Hepatocyte (in vitro differentiated cells): ENCODE results near the gene IL17RC. TPM values are rescaled to one million over a fixed set of nuclear protein-coding genes. Genes with fewer than 3 reads are reported as not detected.

Experiments
- DNase-seq: peaks from one replicate; pipeline ENCODE4 v3.0.0-alpha.2; 2016; ENCODE audit warnings: low spot score
- H2AFZ ChIP-seq: fragments of 200-600 bp; sonication (generic); 2 replicates; pipeline ENCODE4 v1.6.0; 2016; ENCODE audit warnings: antibody characterized with exemption, mild to moderate bottlenecking
- H3K27ac ChIP-seq: fragments of 200-600 bp; sonication (generic); 2 replicates; pipeline ENCODE4 v1.5.1; 2016; ENCODE audit warnings: mild to moderate bottlenecking
- H3K27me3 ChIP-seq: fragments of 200-600 bp; sonication (generic); 2 replicates; pipeline ENCODE4 v1.6.1; 2016
- H3K36me3 ChIP-seq: fragments of 200-600 bp; sonication (generic); replicated peaks from 2 replicates; pipeline ENCODE4 v1.5.1; 2016; ENCODE audit warnings: low read depth; ENCODE audit not compliant: insufficient read depth
- H3K4me1 ChIP-seq: fragments of 200-600 bp; sonication (generic); 2 replicates; pipeline ENCODE4 v1.5.1; 2016; ENCODE audit warnings: mild to moderate bottlenecking, moderate library complexity; ENCODE audit not compliant: insufficient read depth
- H3K4me2 ChIP-seq: fragments of 200-600 bp; sonication (generic); 2 replicates; pipeline ENCODE4 v1.6.0; 2016
- H3K4me3 ChIP-seq: fragments of 200-600 bp; sonication (generic); 2 replicates; pipeline ENCODE4 v1.5.1; 2016; ENCODE audit warnings: mild to moderate bottlenecking
- H3K79me2 ChIP-seq: fragments of 200-600 bp; sonication (generic); 2 replicates; pipeline ENCODE4 v1.6.0; 2017; ENCODE audit warnings: mild to moderate bottlenecking
- H3K9me2 ChIP-seq: fragments of 200-600 bp; sonication (generic); replicated peaks from 2 replicates; pipeline ENCODE4 v1.6.0; 2017; ENCODE audit warnings: mild to moderate bottlenecking; ENCODE audit not compliant: insufficient read depth
- H3K9me3 ChIP-seq: fragments of 200-600 bp; sonication (generic); 2 replicates; pipeline ENCODE4 v1.5.1; 2016; ENCODE audit warnings: low read depth, mild to moderate bottlenecking
- H4K20me1 ChIP-seq: fragments of 200-600 bp; sonication (generic); 2 replicates; pipeline ENCODE4 v1.6.0; 2016; ENCODE audit warnings: mild to moderate bottlenecking; ENCODE audit not compliant: insufficient read depth, poor library complexity, severe bottlenecking
- EZH2 ChIP-seq: fragments of 200-600 bp; sonication (generic); IDR thresholded peaks from 2 replicates; pipeline ENCODE4 v1.6.1; 2016; ENCODE audit warnings: antibody characterized with exemption, mild to moderate bottlenecking, borderline replicate concordance
- EZH2phosphoT487 ChIP-seq: fragments of 200-600 bp; sonication (generic); IDR thresholded peaks from one replicate; pipeline ENCODE4 v1.6.1; 2018; ENCODE audit warnings: antibody characterized with exemption, mild to moderate bottlenecking, low read depth, moderate library complexity; ENCODE audit not compliant: unreplicated experiment, severe bottlenecking
- WGBS: methylation state at CpG from one replicate; pipeline ENCODE4 v1.1.6; 2016; ENCODE audit warnings: low lambda C conversion rate; ENCODE audit errors: missing lambda C conversion rate; 5-methylcytosine and 5-hydroxymethylcytosine counted together
- polyA plus RNA-seq: library from polyadenylated mRNA; unstranded; fragments of >200 nt; fragmentation: Nextera tagmentation; extraction: Ambion mirVana; gene quantifications from 2 replicates; pipeline ENCODE4 v1.2.1, GENCODE V29; 2016
- total RNA-seq: library from RNA; depleted of rRNA; stranded (reverse); fragments of >200 nt; gene quantifications from 2 replicates; pipeline ENCODE4 v1.2.3, GENCODE V29; 2014
- TF ChIP-seq, protein P1 (sequence below): fragments of 200-600 bp; sonication (generic); IDR thresholded peaks from 2 replicates; pipeline ENCODE4 v1.5.1; 2016; ENCODE audit warnings: antibody characterized with exemption, mild to moderate bottlenecking; ENCODE audit not compliant: poor library complexity

The IL17RC gene
- total and polyA plus RNA-seq, 2 experiments from 2014 or later: 27.3 to 47.8 TPM

DNA sequence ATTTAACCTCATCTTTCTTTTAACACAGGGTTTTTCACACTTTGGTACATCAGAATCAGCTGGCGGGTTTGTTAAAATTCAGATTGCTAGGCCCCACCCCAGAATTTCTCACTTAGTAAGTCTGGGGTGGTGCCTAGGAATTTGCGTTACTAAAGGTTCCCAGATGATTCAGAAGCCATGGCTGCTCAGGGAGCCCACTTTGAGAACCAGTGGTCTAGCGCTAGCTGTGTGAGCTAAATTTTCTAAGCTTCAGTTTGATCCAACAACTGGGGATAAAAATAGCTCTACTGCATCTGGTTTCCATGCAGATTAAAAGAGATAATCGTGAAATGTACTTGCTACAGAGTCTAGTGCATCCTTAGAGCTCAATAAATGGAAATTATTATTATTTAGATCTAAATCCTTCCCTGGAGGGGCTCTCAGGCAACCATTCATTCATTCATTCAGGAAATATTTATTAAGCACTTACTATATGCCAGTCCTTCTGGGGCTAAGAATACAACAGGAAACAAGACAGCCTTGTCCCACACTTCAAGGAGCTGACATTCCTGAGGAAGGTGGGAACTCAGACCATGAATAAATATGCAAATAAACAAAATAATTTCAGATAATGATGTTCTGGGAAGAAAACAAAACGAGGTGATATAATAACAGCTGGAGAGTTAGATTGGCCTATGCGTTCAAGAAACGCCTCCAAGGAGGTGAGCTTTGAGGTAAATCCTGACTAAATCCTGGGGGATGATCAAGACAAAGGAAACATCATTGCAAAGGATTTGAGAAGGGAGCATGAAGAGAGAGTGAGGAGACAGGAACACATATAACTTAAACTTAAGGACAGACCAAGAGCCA lies 33.0 kb upstream of the IL17RC start:
- Histone ChIP-seq H3K27me3 (no peaks in the 10 kb centered on the region), H3K27ac (peak overlapping the region; percentile 95), H3K4me2 (peak overlapping the region; percentile 57), H3K4me1 (peaks cover 25% of the 10 kb centered on the region), H4K20me1 (no peaks in the 10 kb centered on the region), H3K9me3 (no peaks in the 10 kb centered on the region), H3K9me2 (no peaks in the 10 kb centered on the region), H2AFZ (no peak overlapping the region), H3K4me3 (no peak overlapping the region), H3K79me2 (no peaks in the 10 kb centered on the region), H3K36me3 (no peaks in the 10 kb centered on the region)
- WGBS: 63% methylated on average over 7 of the region's 7 CpGs
- DNase-seq: peak; percentile 48
- TF ChIP-seq EZH2phosphoT487 (no peak), EZH2 (no peak)
- TF ChIP-seq, protein P1, sequence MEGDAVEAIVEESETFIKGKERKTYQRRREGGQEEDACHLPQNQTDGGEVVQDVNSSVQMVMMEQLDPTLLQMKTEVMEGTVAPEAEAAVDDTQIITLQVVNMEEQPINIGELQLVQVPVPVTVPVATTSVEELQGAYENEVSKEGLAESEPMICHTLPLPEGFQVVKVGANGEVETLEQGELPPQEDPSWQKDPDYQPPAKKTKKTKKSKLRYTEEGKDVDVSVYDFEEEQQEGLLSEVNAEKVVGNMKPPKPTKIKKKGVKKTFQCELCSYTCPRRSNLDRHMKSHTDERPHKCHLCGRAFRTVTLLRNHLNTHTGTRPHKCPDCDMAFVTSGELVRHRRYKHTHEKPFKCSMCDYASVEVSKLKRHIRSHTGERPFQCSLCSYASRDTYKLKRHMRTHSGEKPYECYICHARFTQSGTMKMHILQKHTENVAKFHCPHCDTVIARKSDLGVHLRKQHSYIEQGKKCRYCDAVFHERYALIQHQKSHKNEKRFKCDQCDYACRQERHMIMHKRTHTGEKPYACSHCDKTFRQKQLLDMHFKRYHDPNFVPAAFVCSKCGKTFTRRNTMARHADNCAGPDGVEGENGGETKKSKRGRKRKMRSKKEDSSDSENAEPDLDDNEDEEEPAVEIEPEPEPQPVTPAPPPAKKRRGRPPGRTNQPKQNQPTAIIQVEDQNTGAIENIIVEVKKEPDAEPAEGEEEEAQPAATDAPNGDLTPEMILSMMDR: no peak

DNA sequence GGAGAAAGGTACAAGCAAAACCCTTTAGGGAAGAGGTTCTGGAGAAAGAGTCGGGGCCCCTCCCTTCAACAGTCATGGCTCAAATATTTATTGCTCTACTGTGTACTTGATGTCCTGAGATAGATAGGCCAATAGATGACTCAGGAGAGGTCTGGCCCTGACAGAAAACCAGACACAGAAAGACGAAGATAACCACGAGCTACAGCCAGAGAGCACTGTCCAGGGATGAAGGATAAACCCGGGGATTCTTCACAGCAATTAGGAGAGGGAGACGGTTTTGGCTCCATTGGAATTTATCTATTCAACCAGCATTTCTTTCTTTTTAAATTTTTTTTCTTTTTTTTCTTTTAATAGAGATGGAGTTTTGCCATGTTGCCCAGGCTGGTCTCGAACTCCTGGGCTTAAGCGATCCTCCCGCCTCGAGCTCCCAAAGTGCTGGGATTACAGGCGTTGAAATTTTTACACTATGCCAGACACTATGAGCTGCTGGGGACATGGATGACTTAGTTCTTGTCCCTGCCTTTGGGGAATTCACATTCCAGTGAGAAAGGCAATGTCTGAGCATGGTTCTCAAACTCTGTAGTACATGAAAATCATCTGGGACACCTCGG lies 32.2 kb upstream of the IL17RC start:
- TF ChIP-seq EZH2phosphoT487 (no peak), EZH2 (no peak)
- TF ChIP-seq, protein P1: no peak
- Histone ChIP-seq H3K4me1 (peaks cover 18% of the 10 kb centered on the region), H3K9me3 (no peaks in the 10 kb centered on the region), H3K79me2 (no peaks in the 10 kb centered on the region), H3K36me3 (no peaks in the 10 kb centered on the region), H3K4me3 (no peak overlapping the region), H3K27me3 (no peaks in the 10 kb centered on the region), H3K27ac (peak overlapping the region; percentile 95), H4K20me1 (no peaks in the 10 kb centered on the region), H3K4me2 (peak overlapping the region; percentile 57), H3K9me2 (no peaks in the 10 kb centered on the region), H2AFZ (no peak overlapping the region)
- DNase-seq: peak; percentile 84
- WGBS: 48% methylated on average over 11 of the region's 11 CpGs

DNA sequence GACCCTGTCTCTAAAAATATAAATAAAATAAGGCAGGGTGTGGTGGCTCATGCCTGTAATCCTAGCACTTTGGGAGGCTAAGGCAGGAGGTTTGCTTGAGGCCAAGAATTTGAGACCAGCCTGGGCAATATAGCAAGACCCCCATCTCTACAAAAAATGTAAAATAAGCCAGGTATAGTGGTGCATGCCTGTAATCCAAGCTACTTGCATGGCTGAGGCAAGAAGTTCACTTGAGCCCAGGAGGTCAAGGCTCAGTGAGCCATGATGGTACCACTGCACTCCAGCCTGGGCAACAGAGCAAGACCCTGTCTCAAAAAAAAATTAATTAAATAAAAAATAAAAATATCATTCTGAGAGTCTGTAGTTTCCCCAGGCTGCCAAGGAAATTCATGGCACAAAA lies 30.6 kb upstream of the IL17RC start:
- peaks cover 22% of the 10 kb centered on the region for H3K4me1 ChIP-seq
- H2AFZ ChIP-seq: no peak overlapping the region

More for the DNA sequence above, 30.6 kb upstream of the IL17RC start:
- Histone ChIP-seq H4K20me1 (no peaks in the 10 kb centered on the region), H3K79me2 (peaks cover 8% of the 10 kb centered on the region), H3K4me2 (no peak overlapping the region), H3K27ac (no peak overlapping the region), H3K4me3 (no peak overlapping the region), H3K27me3 (no peaks in the 10 kb centered on the region), H3K36me3 (no peaks in the 10 kb centered on the region), H3K9me2 (no peaks in the 10 kb centered on the region), H3K9me3 (no peaks in the 10 kb centered on the region)
- DNase-seq: no peak
- TF ChIP-seq, protein P1: no peak
- TF ChIP-seq EZH2phosphoT487 (no peak), EZH2 (no peak)
